ENCODE results near the gene KRT81. TPM values are rescaled to one million over a fixed set of nuclear protein-coding genes. Genes with fewer than 3 reads are reported as not detected.

KRT81 gene
- polyA plus RNA-seq, 1 experiment, result 2.3 TPM

GRCh38 chr12:52311285-52311648 is 19.9 kb upstream of the KRT81 start:
- no peak overlapping the region for H3K4me3 ChIP-seq (ENCODE audit: low read depth, low read length)
- DNase-seq (ENCODE audit: low read depth, low spot score), result no peak
- H3K27ac ChIP-seq (ENCODE audit: low read depth, low read length), result no peak overlapping the region
- H3K9me3 ChIP-seq (ENCODE audit: control insufficient read depth, insufficient read depth, low read length), result no peaks in the 10 kb centered on the region; the same call in 1 of the 2 replicates
- TF ChIP-seq CTCF (IDR thresholded peaks at IDR 0.05; ENCODE audit: low read depth, low read length), result no peak
- ChIA-PET CTCF (interaction anchor here (0.7 to 3.9 kb wide), 8 partner anchors 17 to 574 kb away, joined by 3 to 32 read pairs (median 6); no protein-coding TSS in a partner anchor), POLR2A (interaction anchor here (0.9 kb wide), 1 partner anchor 17 kb away, joined by 3 read pairs; no protein-coding TSS in a partner anchor)
- peaks cover 78% of the 10 kb centered on the region for H3K27me3 ChIP-seq (ENCODE audit: control insufficient read depth, insufficient read depth, low read length)

- ChIA-PET CTCF (interaction anchor here (0.6 to 3.9 kb wide), 8 partner anchors 17 to 575 kb away, joined by 3 to 32 read pairs (median 6); no protein-coding TSS in a partner anchor), POLR2A (no interaction called here)
- no peak overlapping the region for H3K27ac ChIP-seq (ENCODE audit: low read depth, low read length)
- no peaks in the 10 kb centered on the region; the same call in 1 of the 2 replicates for H3K9me3 ChIP-seq (ENCODE audit: control insufficient read depth, insufficient read depth, low read length)
- peaks cover 79% of the 10 kb centered on the region for H3K27me3 ChIP-seq (ENCODE audit: control insufficient read depth, insufficient read depth, low read length)
- no peak overlapping the region for H3K4me3 ChIP-seq (ENCODE audit: low read depth, low read length)
- no peak for DNase-seq (ENCODE audit: low read depth, low spot score)
- TF ChIP-seq CTCF (IDR thresholded peaks at IDR 0.05; ENCODE audit: low read depth, low read length), result no peak
These were observed 19.4 kb upstream of the KRT81 start for GRCh38 chr12:52310622-52311284.

GRCh38 chr12:52308806-52309425 is 17.6 kb upstream of the KRT81 start:
- CTCF ChIA-PET, result interaction anchor here (0.6 to 2.9 kb wide), 5 partner anchors 10 to 153 kb away, joined by 3 to 27 read pairs (median 3); no protein-coding TSS in a partner anchor
- no peak overlapping the region for H3K27ac ChIP-seq (ENCODE audit: low read depth, low read length)
- POLR2A ChIA-PET, result no interaction called here

GRCh38 chr12:52307836-52308805 is 16.8 kb upstream of the KRT81 start:
- Histone ChIP-seq H3K4me3 (ENCODE audit: low read depth, low read length) (peak overlapping the region; percentile 54), H3K9me3 (ENCODE audit: control insufficient read depth, insufficient read depth, low read length) (no peaks in the 10 kb centered on the region; the same call in 1 of the 2 replicates), H3K27me3 (ENCODE audit: control insufficient read depth, insufficient read depth, low read length) (peaks cover 53% of the 10 kb centered on the region), H3K27ac (ENCODE audit: low read depth, low read length) (no peak overlapping the region)
- DNase-seq (ENCODE audit: low read depth, low spot score), result no peak
- no peak for TF ChIP-seq CTCF (IDR thresholded peaks at IDR 0.05; ENCODE audit: low read depth, low read length)
- CTCF ChIA-PET, result interaction anchor here (0.6 to 2.9 kb wide), 4 partner anchors 20 to 151 kb away, joined by 3 to 27 read pairs (median 4); no protein-coding TSS in a partner anchor
- POLR2A ChIA-PET, result interaction anchor here (0.7 kb wide), 1 partner anchor 28 kb away, joined by 3 read pairs; no protein-coding TSS in a partner anchor

More at GRCh38 chr12:52308806-52309425, 17.6 kb upstream of the KRT81 start:
- TF ChIP-seq CTCF (IDR thresholded peaks at IDR 0.05; ENCODE audit: low read depth, low read length), result no peak
- no peak for DNase-seq (ENCODE audit: low read depth, low spot score)
- Histone ChIP-seq H3K27me3 (ENCODE audit: control insufficient read depth, insufficient read depth, low read length) (peaks cover 61% of the 10 kb centered on the region), H3K9me3 (ENCODE audit: control insufficient read depth, insufficient read depth, low read length) (no peaks in the 10 kb centered on the region; the same call in 1 of the 2 replicates), H3K4me3 (ENCODE audit: low read depth, low read length) (peak overlapping the region; percentile 54; the same call in 1 of the 2 replicates)

Measured in AG04450 (cell line).